T follicular helper cell (primary cell): ENCODE measurements around the gene HHAT.

ENCODE experiments used
- DNase-seq: peaks from one replicate; pipeline ENCODE4 v3.0.0-alpha.2; 2020; ENCODE audit warnings: low read depth

HHAT gene

DNA sequence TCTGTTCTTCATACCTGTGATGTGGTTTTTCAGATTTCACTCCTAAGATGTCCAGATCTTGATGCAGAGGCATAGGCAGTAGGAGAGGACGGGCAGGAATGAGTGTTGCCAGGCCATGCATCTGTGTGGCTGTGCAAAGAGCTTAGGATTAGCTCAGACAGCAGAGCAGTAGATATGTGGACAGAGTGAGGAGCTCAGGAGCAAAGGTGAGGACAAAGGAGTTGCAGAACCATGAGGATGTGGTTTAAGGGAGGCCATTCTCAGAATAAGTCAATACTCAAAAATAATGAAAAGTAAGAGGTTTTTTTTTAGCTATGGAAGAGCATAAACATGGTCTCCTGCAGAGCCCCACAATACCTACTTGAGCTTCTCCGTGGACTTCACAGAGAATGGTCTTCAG is 158.3 kb downstream of the HHAT start:
- no peak for DNase-seq

DNA sequence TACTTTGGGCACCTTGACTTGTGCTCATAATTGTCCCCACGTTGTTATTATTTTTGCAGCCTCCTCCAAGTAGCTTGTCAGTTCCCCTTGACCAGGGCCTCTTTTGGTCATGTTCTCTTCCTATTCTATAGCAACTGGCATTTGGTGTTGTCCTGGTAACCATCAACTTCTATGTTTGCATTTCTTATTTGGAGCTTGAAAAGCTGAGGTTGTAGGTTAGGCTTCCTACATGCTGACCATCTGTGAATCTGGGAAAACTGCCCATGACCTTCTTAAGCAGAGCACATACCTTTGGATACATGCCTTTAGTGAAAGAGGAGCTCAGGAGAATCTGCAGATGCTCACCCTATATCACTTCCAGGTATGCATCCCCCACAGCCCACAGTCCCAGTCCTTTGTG is 160.8 kb downstream of the HHAT start:
- no peak for DNase-seq

- DNase-seq = no peak
These were observed 162.1 kb downstream of the HHAT start for GRCh38 chr1:210490781-210491180.

GRCh38 chr1:210496063-210496462 is 167.4 kb downstream of the HHAT start:
- DNase-seq = no peak

- no peak for DNase-seq
These were observed 171.3 kb downstream of the HHAT start for GRCh38 chr1:210499956-210500355.

GRCh38 chr1:210500831-210501230 is 172.1 kb downstream of the HHAT start:
- DNase-seq = no peak

GRCh38 chr1:210504286-210504685 is 175.6 kb downstream of the HHAT start:
- no peak for DNase-seq

DNA sequence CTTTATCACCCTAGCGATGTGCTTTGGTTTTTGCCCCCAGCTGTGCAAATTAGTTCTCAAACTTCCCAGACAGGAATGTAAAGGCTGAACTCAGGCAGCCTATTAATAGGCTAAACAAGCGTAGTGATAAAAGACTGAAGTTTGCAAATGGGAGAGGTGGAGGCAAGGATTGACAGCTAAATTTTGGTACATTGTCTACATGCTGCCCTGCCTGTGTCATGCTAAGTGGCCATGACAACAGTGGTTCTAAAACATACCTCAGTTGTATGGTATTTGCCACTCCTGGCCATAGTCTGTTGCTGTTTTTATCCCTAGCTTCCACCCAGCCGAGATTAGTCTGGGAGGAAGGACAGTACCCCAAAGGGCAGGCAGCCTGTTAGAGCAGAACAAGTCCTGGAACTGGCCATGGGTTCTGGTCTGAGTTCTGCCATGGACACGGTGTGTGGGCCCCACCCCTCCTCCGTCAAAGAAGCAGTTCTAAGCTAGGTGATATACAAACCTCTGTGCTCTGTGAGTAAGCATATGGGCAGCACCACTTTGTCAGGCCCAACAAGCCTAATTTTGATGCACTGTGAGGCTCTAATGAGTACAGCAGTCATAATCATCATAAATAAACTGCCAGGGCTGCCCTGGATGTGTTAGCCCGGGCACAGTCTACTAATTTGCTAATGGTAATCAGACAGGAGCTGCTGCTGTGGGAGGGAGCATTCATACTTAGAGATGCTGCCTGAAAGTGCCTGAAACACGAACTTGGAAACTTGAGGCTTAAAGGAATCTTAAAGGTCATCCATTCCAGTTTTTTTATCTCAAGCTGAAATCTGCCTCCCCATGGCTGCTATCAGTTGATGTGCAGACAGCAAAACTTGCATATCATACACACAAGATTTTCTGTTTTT is 177.1 kb downstream of the HHAT start:
- no peak for DNase-seq

DNA sequence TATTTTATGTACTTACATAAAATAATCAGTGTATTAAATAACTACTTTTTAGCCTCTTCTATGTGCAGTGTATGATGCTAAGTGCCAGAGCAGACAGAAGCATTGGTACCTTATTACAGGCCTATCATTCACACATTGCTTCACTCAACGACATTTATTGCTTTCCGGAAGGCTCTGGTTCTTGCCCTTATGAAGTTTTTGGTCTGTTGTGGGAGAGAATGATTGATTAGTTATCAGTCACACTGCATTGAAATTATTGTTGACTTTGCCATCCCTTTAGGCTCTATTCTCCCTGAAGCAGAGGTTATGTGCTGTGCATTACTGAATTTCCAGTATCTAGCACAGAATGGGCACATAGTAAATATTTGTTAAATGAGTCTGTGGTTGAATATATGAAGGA is 178.0 kb downstream of the HHAT start:
- no peak for DNase-seq

- DNase-seq = no peak
These were observed 187.5 kb downstream of the HHAT start for GRCh38 chr1:210516092-210516656.

DNA sequence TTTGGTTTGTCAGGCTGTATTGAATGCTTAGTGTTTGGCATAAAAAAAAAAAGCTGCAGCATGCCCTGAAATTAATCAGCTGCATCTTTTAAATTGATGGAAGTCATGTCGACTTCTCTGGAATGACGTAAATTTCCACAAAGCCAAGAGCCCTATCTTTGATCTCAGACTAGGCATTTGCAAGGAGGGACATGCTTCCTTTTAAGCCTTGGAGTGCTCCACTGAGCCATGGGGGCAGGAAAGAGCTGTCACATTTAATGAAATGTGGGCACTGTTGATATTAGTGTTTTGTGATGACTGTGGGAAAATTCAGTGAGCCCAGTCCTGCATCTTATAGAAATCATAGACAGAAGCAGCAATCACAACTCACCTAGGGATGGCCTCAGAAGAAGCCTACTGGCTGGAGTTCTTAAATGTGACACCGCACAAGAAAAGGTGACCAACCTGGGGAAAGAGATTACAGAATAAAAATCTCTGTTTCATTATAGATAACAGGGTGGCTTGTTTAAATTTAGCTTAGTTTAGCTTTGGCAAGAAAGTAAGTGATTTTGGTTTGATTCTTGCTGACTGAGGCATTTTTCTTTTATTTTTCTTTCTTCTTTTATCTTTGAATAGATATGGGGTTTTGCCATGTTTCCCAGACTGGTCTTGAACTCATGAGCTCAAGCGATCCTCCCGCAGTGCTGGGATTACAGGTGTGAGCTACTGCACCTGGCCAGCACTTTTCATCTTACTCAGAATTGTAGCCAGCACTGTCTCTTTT is 188.2 kb downstream of the HHAT start:
- no peak for DNase-seq

GRCh38 chr1:210523830-210524229 is 195.1 kb downstream of the HHAT start:
- no peak for DNase-seq

DNA sequence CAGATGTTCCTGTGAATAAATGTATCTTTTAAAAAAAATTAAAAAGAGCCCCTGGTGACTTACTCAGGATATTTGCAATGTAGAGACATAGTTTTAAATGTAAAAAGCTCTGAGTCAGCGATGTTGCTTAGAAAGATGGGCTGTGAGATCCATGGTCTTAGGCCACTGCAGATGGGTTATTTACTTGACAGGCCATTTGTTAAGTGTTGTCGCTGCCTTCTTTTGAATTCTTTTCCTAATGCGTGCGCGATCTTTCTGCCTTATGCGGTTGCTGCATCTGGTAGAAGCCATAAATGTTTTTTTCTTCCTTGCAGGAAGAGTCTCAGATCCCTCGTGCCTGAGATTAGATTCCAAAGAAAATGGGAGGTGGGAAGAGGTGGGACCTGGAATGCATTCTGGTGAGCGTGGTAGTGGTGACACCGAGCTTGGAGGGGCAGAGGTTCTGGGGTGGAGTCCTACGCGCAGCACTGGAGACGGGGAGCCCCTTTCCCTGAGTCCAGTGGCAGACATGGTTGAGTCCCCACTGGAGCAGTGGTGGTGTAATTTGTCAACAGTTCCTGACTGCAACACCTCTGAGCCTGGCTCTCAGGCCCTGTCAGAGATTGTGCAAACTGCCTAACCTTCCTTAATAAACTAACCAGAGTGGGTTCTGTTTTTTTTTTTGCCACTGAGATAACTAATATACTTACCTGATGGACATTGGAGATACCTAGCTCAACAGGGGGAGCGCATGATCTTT is 197.2 kb downstream of the HHAT start:
- DNase-seq = no peak

DNA sequence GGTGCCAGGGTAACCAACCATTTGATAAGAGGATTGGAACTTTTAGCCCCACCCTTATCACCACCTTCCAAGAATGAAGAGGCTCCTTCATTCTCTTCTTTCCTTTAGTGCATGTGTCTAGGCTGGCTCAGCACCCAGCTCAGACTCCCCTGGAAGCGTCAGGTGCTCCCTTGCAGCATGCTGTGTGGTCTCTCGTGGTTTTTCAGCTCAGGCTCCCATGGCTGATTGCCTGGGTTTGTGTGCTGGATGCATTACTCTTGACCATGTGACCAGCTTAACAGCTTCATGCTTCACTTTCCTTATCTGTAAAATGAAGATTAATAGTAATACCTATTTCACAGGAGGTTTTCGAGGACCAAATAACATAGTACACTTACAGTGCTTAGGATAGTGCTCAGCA is 198.4 kb downstream of the HHAT start:
- DNase-seq = no peak

- DNase-seq = no peak
These were observed 202.9 kb downstream of the HHAT start for GRCh38 chr1:210531475-210532222.

GRCh38 chr1:210532223-210532598 is 203.5 kb downstream of the HHAT start:
- DNase-seq = no peak

GRCh38 chr1:210535761-210536160 is 207.1 kb downstream of the HHAT start:
- no peak for DNase-seq

- DNase-seq = no peak
These were observed 207.7 kb downstream of the HHAT start for GRCh38 chr1:210536254-210536961.

GRCh38 chr1:210540288-210540687 is 211.6 kb downstream of the HHAT start:
- DNase-seq = no peak

- DNase-seq = no peak
These were observed 213.1 kb downstream of the HHAT start for GRCh38 chr1:210541680-210542358.
